ENCODE measurements around the gene PTHLH. TPM values are rescaled to one million over a fixed set of nuclear protein-coding genes. Genes with fewer than 3 reads are reported as not detected.

PTHLH gene
- total and polyA plus RNA-seq, 10 of the 15 experiments (the other 5 are each of a cell fraction or from before 2014, with no cell fraction given), result 0.08 to 0.12 TPM; not detected in 8

DNA sequence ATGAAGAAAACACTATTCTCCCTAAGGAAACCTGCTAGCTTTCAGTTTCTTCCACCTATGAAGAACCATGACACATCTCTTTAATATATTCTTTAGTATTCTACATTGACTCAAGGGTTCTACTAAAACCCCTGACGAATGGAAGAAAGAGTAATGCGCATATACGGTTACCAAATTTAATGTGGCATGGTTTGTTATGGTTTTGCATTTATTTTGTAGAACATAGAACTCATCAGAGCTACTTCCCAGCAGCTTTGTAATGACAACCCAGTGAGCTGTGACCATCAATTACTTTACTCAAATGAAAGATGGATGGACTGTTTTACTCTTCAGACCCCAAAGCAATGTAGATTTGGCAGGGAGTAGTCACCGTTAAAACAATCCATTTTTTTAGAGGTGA, 19.2 kb downstream of the PTHLH start:
- Histone ChIP-seq H3K9ac (ENCODE audit: control insufficient read depth, insufficient read depth, low read length) (no peak overlapping the region), H3K4me1 (ENCODE audit: control insufficient read depth, insufficient read depth, low read length) (no peaks in the 10 kb centered on the region), H3K9me3 (replicated peaks; ENCODE audit: control insufficient read depth, insufficient read depth, low read length) (no peaks in the 10 kb centered on the region), H3K36me3 (ENCODE audit: control insufficient read depth in 2 of 2, insufficient read depth in 2 of 2, low read length in 1 of 2) (no peaks in the 10 kb centered on the region), H3K4me3 (no peak overlapping the region), H3K27me3 (replicated peaks in 1 of 2; ENCODE audit: control insufficient read depth in 2 of 2, insufficient read depth in 2 of 2, low read length in 1 of 2) (peaks cover 0 to 2% of the 10 kb centered on the region in 2 experiments; a peak in 2 of 4 replicates), H3K4me2 (ENCODE audit: control insufficient read depth, insufficient read depth) (no peak overlapping the region), H4K20me1 (ENCODE audit: control insufficient read depth, insufficient read depth) (no peaks in the 10 kb centered on the region), H2AFZ (ENCODE audit: control insufficient read depth, low read depth, low read length) (no peak overlapping the region), H3K79me2 (ENCODE audit: control insufficient read depth, insufficient read depth, low read length) (no peaks in the 10 kb centered on the region), H3K27ac (ENCODE audit: control insufficient read depth, insufficient read depth) (no peak overlapping the region)
- ChIA-PET RAD21 (ENCODE audit: unreplicated experiment) (no interaction called here), SMC1A (ENCODE audit: uncharacterized antibody, unreplicated experiment) (interaction anchor here (1.0 kb wide), 1 partner anchor 12 kb away, joined by 3 read pairs; no protein-coding TSS in a partner anchor), POLR2A (no interaction called here), CTCF (interaction anchor here (3.4 kb wide), 1 partner anchor 12 kb away, joined by 15 read pairs; no protein-coding TSS in a partner anchor)
- 59% methylated on average over 4 of the region's 4 CpGs for WGBS (ENCODE audit: insufficient coverage, insufficient replicate concordance, low lambda C conversion rate, missing lambda C conversion rate)
- in situ Hi-C loops (cut with MboI), result no loop called here
- no TSS peak for BruUV-seq (replicated peaks)
- intact Hi-C loops (cut with micrococcal nuclease; ENCODE audit: unreplicated experiment), result no loop called here
- DNase-seq (ENCODE audit: low read depth, low spot score) (no peak), FAIRE-seq (no peak), ATAC-seq (no peak)
- TF ChIP-seq MEF2B (IDR thresholded peaks at IDR 0.05; ENCODE audit: partially characterized antibody, poor library complexity, severe bottlenecking) (no peak), TARDBP (IDR thresholded peaks at IDR 0.05; ENCODE audit: borderline replicate concordance) (no peak), BACH1 (IDR thresholded peaks at IDR 0.05; ENCODE audit: borderline replicate concordance) (no peak), POLR2AphosphoS5 (IDR thresholded peaks at IDR 0.05; ENCODE audit: low read length) (no peak), RAD21 (IDR thresholded peaks at IDR 0.05; ENCODE audit: insufficient read depth, low read depth, low read length) (no peak), NR2C1 (IDR thresholded peaks at IDR 0.05) (no peak), SIN3A (IDR thresholded peaks at IDR 0.05; ENCODE audit: low read depth, low read length) (no peak), ZNF24 (IDR thresholded peaks at IDR 0.05) (no peak), RFX5 (IDR thresholded peaks at IDR 0.05; ENCODE audit: low read depth, low read length) (no peak)
- TF ChIP-seq, protein P1, sequence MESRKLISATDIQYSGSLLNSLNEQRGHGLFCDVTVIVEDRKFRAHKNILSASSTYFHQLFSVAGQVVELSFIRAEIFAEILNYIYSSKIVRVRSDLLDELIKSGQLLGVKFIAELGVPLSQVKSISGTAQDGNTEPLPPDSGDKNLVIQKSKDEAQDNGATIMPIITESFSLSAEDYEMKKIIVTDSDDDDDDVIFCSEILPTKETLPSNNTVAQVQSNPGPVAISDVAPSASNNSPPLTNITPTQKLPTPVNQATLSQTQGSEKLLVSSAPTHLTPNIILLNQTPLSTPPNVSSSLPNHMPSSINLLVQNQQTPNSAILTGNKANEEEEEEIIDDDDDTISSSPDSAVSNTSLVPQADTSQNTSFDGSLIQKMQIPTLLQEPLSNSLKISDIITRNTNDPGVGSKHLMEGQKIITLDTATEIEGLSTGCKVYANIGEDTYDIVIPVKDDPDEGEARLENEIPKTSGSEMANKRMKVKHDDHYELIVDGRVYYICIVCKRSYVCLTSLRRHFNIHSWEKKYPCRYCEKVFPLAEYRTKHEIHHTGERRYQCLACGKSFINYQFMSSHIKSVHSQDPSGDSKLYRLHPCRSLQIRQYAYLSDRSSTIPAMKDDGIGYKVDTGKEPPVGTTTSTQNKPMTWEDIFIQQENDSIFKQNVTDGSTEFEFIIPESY (IDR thresholded peaks at IDR 0.05), result no peak
- TF ChIP-seq, protein P2, sequence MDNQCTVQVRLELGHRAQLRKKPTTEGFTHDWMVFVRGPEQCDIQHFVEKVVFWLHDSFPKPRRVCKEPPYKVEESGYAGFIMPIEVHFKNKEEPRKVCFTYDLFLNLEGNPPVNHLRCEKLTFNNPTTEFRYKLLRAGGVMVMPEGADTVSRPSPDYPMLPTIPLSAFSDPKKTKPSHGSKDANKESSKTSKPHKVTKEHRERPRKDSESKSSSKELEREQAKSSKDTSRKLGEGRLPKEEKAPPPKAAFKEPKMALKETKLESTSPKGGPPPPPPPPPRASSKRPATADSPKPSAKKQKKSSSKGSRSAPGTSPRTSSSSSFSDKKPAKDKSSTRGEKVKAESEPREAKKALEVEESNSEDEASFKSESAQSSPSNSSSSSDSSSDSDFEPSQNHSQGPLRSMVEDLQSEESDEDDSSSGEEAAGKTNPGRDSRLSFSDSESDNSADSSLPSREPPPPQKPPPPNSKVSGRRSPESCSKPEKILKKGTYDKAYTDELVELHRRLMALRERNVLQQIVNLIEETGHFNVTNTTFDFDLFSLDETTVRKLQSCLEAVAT (IDR thresholded peaks at IDR 0.05), result no peak
- TF ChIP-seq, protein P3, sequence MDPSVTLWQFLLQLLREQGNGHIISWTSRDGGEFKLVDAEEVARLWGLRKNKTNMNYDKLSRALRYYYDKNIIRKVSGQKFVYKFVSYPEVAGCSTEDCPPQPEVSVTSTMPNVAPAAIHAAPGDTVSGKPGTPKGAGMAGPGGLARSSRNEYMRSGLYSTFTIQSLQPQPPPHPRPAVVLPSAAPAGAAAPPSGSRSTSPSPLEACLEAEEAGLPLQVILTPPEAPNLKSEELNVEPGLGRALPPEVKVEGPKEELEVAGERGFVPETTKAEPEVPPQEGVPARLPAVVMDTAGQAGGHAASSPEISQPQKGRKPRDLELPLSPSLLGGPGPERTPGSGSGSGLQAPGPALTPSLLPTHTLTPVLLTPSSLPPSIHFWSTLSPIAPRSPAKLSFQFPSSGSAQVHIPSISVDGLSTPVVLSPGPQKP (IDR thresholded peaks at IDR 0.05; ENCODE audit: low read depth, low read length), result no peak

Measured in GM12878 (cell line).